ENCODE results near the gene SGMS1. TPM values are rescaled to one million over a fixed set of nuclear protein-coding genes. Genes with fewer than 3 reads are reported as not detected.
"Not testable (repeated sequence)": the region's sequence is repeated elsewhere in the genome, so short reads cannot be mapped to it uniquely, and the experiment has no call there.

The SGMS1 gene
- total RNA-seq, 3 donors from 2014 or later: 66.5 to 114 (median 80.1) TPM

GRCh38 chr10:50540069-50540825 is 83.5 kb downstream of the SGMS1 start:
- no peak for TF ChIP-seq POLR2AphosphoS5 (IDR thresholded peaks at IDR 0.05)
- TF ChIP-seq POLR2A (IDR thresholded peaks at IDR 0.05): no peak
- no peak for TF ChIP-seq CTCF (IDR thresholded peaks at IDR 0.05)
- Histone ChIP-seq H3K9me3 (no peaks in the 10 kb centered on the region), H3K4me1 (peaks cover 0 to 7% of the 10 kb centered on the region in 2 donors), H3K27ac (no peak overlapping the region), H3K27me3 (no peaks in the 10 kb centered on the region), H3K4me3 (no peak overlapping the region), H3K36me3 (no peaks in the 10 kb centered on the region)
- intact Hi-C loops (cut with DNase I; ENCODE audit: low total_unique reads): no loop called here
- no peak for DNase-seq (ENCODE audit: low spot score in 2 of 2)

GRCh38 chr10:50538555-50539398 is 85.0 kb downstream of the SGMS1 start:
- Histone ChIP-seq H3K27me3 (no peaks in the 10 kb centered on the region), H3K4me1 (peaks cover 0 to 7% of the 10 kb centered on the region in 2 donors), H3K36me3 (no peaks in the 10 kb centered on the region), H3K27ac (peak overlapping the region in 1 of 2 donors; percentile 8), H3K4me3 (no peak overlapping the region), H3K9me3 (no peaks in the 10 kb centered on the region)
- DNase-seq (ENCODE audit: low spot score in 2 of 2): no peak
- intact Hi-C loops (cut with DNase I; ENCODE audit: low total_unique reads): no loop called here
- TF ChIP-seq CTCF (IDR thresholded peaks at IDR 0.05) (no peak), POLR2AphosphoS5 (IDR thresholded peaks at IDR 0.05) (no peak), POLR2A (IDR thresholded peaks at IDR 0.05) (no peak)

GRCh38 chr10:50536617-50537240 is 87.0 kb downstream of the SGMS1 start:
- H3K36me3 ChIP-seq: no peaks in the 10 kb centered on the region
- no peak overlapping the region for H3K4me3 ChIP-seq
- H3K27ac ChIP-seq: no peak overlapping the region
- no peak for DNase-seq (ENCODE audit: low spot score in 2 of 2)
- no peak for TF ChIP-seq POLR2AphosphoS5 (IDR thresholded peaks at IDR 0.05)
- no peak for TF ChIP-seq POLR2A (IDR thresholded peaks at IDR 0.05)
- no peak for TF ChIP-seq CTCF (IDR thresholded peaks at IDR 0.05)
- no peaks in the 10 kb centered on the region for H3K27me3 ChIP-seq
- H3K9me3 ChIP-seq: no peaks in the 10 kb centered on the region
- peaks cover 0 to 7% of the 10 kb centered on the region in 2 donors for H3K4me1 ChIP-seq
- intact Hi-C loops (cut with DNase I; ENCODE audit: low total_unique reads): no loop called here

- H3K27ac ChIP-seq; H3K36me3 ChIP-seq; intact Hi-C loops (cut with DNase I; ENCODE audit: low total_unique reads); H3K9me3 ChIP-seq; H3K4me3 ChIP-seq; H3K27me3 ChIP-seq; DNase-seq (ENCODE audit: low spot score in 2 of 2); H3K4me1 ChIP-seq: not testable (repeated sequence)
These were observed 88.9 kb downstream of the SGMS1 start for GRCh38 chr10:50534748-50535376.

GRCh38 chr10:50533296-50533695 is 90.5 kb downstream of the SGMS1 start:
- H3K27me3 ChIP-seq: no peaks in the 10 kb centered on the region
- H3K27ac ChIP-seq: no peak overlapping the region
- no peaks in the 10 kb centered on the region for H3K36me3 ChIP-seq
- no peaks in the 10 kb centered on the region for H3K4me1 ChIP-seq
- no peak overlapping the region for H3K4me3 ChIP-seq
- H3K9me3 ChIP-seq: no peaks in the 10 kb centered on the region
- no peak for TF ChIP-seq CTCF (IDR thresholded peaks at IDR 0.05)
- no peak for TF ChIP-seq POLR2AphosphoS5 (IDR thresholded peaks at IDR 0.05)
- TF ChIP-seq POLR2A (IDR thresholded peaks at IDR 0.05): no peak
- intact Hi-C loops (cut with DNase I; ENCODE audit: low total_unique reads): no loop called here
- DNase-seq (ENCODE audit: low spot score in 2 of 2): no peak

Measured in breast epithelium (tissue), 4 donors.